CD4-positive, alpha-beta T cell treated with Interleukin-15 for 4 hours (primary cell): ENCODE data around the gene PPP1R9A.

Experiments
- DNase-seq: peaks from one replicate; pipeline ENCODE4 v3.0.0-alpha.2; 2020; ENCODE audit warnings: low spot score

The PPP1R9A gene

GRCh38 chr7:94907026-94907810 is at the start of gene PPP1R9A:
PPP1R9A (plus strand) TSS chr7:94907594; CDS start chr7:94910114, 2,520 bp downstream.
- no peak for DNase-seq

GRCh38 chr7:94871132-94871531 is 36.3 kb upstream of the PPP1R9A start:
- DNase-seq = no peak

GRCh38 chr7:94873239-94873638 is 34.2 kb upstream of the PPP1R9A start:
- DNase-seq = no peak

- DNase-seq = no peak
Observed at GRCh38 chr7:94874036-94874785, 33.2 kb upstream of the PPP1R9A start.

- no peak for DNase-seq
Observed at GRCh38 chr7:94875201-94875600, 32.2 kb upstream of the PPP1R9A start.

- no peak for DNase-seq
Observed at GRCh38 chr7:94877731-94878670, 29.4 kb upstream of the PPP1R9A start.

GRCh38 chr7:94882891-94883290 is 24.5 kb upstream of the PPP1R9A start:
- DNase-seq = no peak

- no peak for DNase-seq
Observed at GRCh38 chr7:94883616-94884015, 23.8 kb upstream of the PPP1R9A start.

GRCh38 chr7:94888551-94888950 is 18.8 kb upstream of the PPP1R9A start:
- no peak for DNase-seq

- DNase-seq = no peak
Observed at GRCh38 chr7:94888995-94889523, 18.3 kb upstream of the PPP1R9A start.

GRCh38 chr7:94890216-94890615 is 17.2 kb upstream of the PPP1R9A start:
- no peak for DNase-seq

GRCh38 chr7:94893661-94894060 is 13.7 kb upstream of the PPP1R9A start:
- no peak for DNase-seq

- no peak for DNase-seq
Observed at GRCh38 chr7:94897541-94897940, 9.9 kb upstream of the PPP1R9A start.

GRCh38 chr7:94898340-94898739 is 9.1 kb upstream of the PPP1R9A start:
- no peak for DNase-seq

- DNase-seq = no peak
Observed at GRCh38 chr7:94901981-94902380, 5.4 kb upstream of the PPP1R9A start.

GRCh38 chr7:94903971-94904370 is 3.4 kb upstream of the PPP1R9A start:
- DNase-seq = no peak

GRCh38 chr7:94904982-94905381 is 2.4 kb upstream of the PPP1R9A start:
- DNase-seq = no peak

GRCh38 chr7:94906065-94906851 is 1.1 kb upstream of the PPP1R9A start:
- DNase-seq = no peak

- DNase-seq = no peak
Observed at GRCh38 chr7:94907811-94908322, 473 bp downstream of the PPP1R9A start.

- no peak for DNase-seq
Observed at GRCh38 chr7:94908323-94909178, 1.2 kb downstream of the PPP1R9A start.
